Measurements from ENCODE around the gene LRRC74A.

The LRRC74A gene

GRCh38 chr14:76810525-76810924 is 15.7 kb upstream of the LRRC74A start:
- no peak for DNase-seq (ENCODE audit: low spot score)

- peak; percentile 57 for DNase-seq (ENCODE audit: low spot score)
Measured at GRCh38 chr14:76810953-76811400, 15.2 kb upstream of the LRRC74A start.

- DNase-seq (ENCODE audit: low spot score): peak; percentile 19
Measured at GRCh38 chr14:76811561-76811960, 14.6 kb upstream of the LRRC74A start.

GRCh38 chr14:76812093-76812421 is 14.2 kb upstream of the LRRC74A start:
- DNase-seq (ENCODE audit: low spot score): no peak

DNA sequence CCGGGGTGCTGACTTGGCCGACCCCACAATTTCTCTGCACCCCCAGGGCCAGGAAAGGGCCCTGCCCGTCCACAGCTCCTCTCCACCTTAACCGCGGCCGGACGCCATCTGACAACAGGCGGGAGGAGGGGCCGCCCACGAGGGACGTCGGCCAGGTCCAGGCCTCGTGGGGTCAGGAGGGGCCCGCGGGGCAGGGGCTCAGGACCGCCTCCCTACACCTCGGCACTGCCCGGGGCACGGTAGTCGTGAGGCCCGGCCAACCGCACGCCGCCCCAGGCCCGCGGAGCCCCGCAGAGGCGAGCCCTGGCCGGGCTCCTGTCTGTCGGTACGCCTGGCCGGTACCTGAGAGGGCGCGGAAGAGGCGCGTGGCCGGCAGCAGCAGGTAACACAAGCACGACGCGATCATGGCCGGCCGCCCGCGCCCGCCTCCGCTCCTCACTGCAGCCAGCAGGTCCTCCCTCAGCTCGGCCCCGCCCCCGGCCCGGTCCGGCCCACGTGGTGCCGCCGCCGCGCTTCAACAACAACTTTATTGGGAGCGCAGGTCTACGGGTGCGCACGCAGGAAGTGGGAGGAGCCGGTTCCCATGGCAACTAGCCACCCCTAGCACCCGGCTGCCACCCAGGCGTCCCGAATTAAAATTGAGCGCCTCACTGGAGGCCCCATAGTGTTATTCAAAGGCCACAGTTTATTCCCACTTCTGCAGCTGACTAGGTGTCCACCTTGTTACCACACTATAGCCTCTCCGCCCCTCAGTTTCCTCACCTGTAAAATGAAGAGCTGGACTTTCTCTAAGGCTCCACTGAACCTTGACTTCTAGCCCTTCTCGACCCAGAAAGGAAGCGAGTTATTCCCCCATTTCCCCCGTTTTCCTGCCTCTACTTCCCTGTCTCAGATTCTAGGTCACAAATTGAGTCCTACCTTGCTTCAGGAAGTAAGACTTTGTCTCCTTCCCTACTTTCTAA is 13.5 kb upstream of the LRRC74A start, which contains the start of gene ANGEL1:
Gene ANGEL1 (minus strand): TSS at position 461 of the 962 bp plus-strand sequence. CDS start 55 bp downstream, at position 406.
- DNase-seq (ENCODE audit: low spot score): peak; percentile 97

GRCh38 chr14:76814726-76815645 is 11.2 kb upstream of the LRRC74A start:
- no peak for DNase-seq (ENCODE audit: low spot score)

DNA sequence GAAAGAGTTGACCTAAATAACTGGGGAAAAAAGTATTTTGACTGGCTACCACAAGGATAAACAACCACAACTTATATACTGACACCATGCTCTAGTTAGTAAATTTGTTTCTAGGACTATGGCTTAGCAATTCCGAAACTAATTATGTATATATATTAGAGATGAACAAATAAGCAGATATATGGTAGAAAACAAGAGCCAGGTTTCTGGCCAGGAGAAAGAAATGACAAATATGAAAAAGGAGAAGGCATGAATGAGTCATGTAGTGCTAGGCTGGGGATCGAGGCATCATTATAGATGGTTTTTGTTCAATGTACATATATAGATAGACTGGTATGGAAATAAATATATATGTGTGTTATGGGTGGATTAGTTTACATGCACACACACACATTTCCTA is 5.5 kb upstream of the LRRC74A start:
- no peak for DNase-seq (ENCODE audit: low spot score)

GRCh38 chr14:76827696-76828296 is 1.6 kb downstream of the LRRC74A start:
- DNase-seq (ENCODE audit: low spot score): peak; percentile 40

DNA sequence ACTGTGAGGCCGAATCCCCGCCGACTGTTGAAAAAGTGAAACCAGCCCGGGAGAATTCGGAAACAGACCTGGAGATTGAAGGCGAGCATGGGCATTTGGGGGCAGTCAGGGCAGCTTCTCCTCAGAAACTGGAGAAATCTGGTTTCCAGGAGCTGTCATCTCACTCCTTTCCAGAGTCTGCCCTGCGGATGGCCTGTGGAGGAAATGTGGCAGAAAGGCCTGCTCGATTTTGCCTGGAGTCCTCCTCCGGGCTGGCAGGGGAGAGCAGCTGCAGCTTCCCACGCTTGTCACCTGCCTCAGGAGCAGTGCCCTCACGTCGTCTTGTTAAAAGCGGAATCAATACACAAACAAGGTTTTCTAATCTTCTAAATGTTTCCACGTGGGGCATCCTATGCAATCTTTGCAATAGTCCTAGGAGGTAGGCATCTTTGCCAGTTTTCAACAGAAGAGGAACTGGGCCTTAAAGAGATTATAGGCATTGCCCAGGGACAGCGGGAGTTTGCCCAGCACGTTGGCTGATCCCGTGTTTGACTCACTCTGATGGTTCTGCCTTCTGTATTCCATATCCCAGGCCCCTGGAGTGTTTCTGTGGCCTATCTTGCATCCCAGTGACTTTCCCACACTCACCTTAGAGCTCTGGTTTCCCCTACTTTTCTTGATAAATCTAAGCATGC is 2.3 kb downstream of the LRRC74A start:
- peak; percentile 20 for DNase-seq (ENCODE audit: low spot score)

DNA sequence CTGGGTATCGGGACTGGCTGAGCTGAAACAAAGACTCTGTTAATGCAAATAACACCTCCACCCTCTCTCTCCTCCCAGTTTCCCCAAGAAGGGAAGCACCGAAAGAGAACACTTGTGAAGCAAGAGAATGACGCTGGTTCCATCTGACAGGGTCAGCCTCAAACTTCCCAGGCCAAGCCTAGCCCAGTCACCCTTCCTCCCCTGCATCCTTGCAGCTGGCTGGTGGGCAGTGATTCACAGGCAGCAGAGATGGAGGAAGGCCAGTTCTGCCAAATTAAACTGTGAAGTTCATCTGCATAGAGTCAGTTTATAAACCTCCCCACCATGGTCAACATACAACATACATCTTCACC is 2.8 kb downstream of the LRRC74A start:
- no peak for DNase-seq (ENCODE audit: low spot score)

- DNase-seq (ENCODE audit: low spot score): no peak
Measured at GRCh38 chr14:76829650-76830421, 3.6 kb downstream of the LRRC74A start.

- no peak for DNase-seq (ENCODE audit: low spot score)
Measured at GRCh38 chr14:76830556-76830955, 4.3 kb downstream of the LRRC74A start.

DNA sequence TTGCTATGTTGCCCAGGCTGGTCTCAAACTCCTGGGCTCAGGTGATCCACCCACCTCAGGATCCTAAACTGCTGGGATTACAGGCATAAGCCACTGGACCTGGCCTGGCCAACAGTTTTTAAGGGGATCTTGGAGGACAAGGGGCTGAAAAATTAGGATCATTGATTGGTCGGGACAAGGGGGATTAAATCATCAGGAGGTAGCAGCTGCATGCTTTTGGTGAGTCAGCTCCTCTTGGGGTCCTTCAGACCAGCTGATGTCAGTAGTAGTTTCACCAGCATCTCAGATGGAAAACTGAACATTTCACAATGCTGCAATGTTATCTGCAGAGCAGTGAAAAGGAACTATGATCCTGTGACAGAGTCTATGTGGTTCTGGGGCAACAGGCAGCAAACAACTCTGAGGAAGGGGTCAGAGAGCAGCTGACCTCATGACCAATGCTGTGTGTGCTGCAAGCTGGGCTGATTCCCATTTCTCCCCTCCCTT is 6.3 kb downstream of the LRRC74A start:
- DNase-seq (ENCODE audit: low spot score): no peak

DNA sequence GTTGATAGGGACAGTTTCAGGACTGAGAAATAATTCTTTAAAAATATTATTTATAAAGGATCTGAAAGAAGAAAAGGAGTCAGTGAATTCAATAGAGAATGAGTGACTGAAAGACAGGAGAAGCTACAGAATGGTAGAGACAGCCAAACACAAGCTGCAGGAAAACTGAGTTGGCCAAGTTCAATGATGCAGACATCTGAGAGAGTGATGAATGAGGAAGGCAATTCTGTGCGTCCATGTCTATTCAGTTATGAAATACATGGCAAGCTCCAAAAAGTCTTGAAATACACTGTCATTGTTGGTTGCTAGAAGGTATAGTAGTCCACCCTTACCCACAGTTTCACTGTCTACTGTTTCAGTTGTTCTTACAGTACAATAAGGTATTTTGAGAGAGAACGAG is 6.8 kb downstream of the LRRC74A start:
- no peak for DNase-seq (ENCODE audit: low spot score)

- no peak for DNase-seq (ENCODE audit: low spot score)
Measured at GRCh38 chr14:76834241-76834661, 8.0 kb downstream of the LRRC74A start.

GRCh38 chr14:76836029-76836630 is 9.9 kb downstream of the LRRC74A start:
- DNase-seq (ENCODE audit: low spot score): no peak

DNA sequence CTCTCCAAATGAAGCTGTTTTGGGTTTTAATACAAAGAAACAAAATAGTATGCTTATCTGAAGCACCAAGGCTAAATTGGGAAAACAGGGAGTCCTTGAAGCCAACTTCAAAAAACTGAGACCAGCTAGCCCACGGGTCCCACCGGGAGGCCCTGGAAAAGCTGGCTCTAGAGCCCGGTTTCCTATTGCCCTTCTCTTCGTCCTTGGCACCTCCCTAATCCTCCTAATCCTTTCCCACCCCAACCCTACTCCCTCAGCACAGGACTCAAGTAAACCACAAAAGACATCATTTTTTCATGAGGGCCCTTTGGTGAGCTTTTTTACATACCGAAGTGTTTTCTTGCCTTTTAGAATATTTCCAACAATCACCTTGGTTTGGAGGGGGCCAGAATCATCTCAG is 11.3 kb downstream of the LRRC74A start:
- no peak for DNase-seq (ENCODE audit: low spot score)

DNA sequence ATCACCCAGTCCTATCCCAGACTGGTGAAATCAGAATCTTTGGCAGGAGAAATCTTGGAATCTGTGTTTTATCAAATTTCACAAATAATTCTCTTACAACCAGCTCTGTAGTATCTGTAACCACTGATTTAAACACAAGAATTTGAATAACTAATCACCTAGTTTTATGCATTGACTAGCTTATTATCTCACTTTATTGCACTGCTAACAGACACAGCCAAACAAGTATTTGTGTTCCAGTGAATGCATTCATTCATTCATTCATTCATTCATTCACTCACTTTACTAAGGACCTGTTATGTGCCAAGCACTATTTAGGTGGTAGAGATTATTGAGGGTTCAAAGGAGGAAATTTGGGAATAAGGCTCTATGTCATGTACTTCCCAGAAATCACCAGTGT is 16.2 kb downstream of the LRRC74A start:
- no peak for DNase-seq (ENCODE audit: low spot score)

DNA sequence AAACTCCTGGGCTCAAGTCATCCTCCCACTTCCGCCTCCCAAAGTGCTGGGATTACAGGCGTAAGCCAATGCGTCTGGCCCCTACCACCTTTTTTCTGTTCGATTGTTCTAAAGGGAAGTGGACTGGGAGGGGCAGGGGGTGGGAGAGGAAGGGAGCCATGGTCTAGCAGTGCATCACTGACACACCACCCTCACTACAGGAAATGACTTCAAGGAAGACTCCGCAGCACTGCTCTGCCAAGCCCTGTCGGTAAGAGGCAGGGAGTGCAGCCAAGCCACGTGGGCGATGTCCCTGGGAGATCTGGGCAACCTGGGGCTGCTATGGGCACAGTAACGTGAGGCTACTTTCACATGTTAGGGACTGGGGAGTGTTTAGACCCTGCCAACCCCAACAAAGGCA is 18.0 kb downstream of the LRRC74A start:
- no peak for DNase-seq (ENCODE audit: low spot score)

DNA sequence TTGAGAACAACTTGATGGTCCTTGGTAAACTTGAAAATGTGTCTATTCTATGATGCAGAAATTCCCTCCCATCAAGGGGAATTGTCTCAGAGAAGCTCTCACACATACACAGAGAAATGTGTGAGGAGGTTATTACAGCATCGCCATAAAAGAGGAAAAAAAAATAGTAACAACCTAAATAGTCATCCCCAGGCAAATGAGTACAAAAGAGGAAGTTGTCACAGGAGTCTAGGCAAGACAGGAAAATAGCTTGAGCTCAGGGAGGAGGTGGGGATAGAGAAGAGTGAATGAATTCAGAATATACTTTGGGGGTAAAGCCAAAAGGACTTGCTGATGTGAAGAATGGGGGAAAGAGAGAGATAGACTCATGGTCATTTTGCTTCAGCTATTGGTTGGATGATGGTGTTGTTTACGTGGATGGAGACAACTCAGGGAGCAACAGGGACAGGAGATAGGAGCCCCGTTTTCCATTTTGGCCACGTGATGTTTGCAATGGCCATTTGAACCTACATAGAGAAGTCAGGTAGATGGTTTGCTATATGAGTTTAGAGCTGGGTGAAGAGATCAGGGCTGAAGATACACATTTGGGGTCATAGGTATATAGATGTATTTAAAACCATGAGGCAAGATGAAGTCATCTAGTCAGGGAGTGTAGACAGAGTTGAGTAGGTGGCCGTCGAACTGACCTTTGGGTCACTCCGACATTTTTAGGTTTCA is 20.3 kb downstream of the LRRC74A start:
- DNase-seq (ENCODE audit: low spot score): no peak

Measured in GM03348 (cell line).